Limb (tissue), 2 donors: Measurements from ENCODE around the gene GOLM1.
"Not testable (repeated sequence)": the region's sequence is repeated elsewhere in the genome, so short reads cannot be mapped to it uniquely, and the experiment has no call there.

Source experiments
- DNase-seq, 2 donors: peaks; one replicate each; pipeline ENCODE4 v3.0.0-alpha.2; 2016; ENCODE audit errors: extremely low spot score in 2 of 2

Gene GOLM1

GRCh38 chr9:86098824-86099700, at the start of gene GOLM1:
TSS of gene GOLM1 (minus strand) at chr9:86099558. CDS start at chr9:86079320, 20,238 bp downstream.
- DNase-seq = peak; percentile 47 to 81

GRCh38 chr9:86146671-86147070, 47.3 kb upstream of the GOLM1 start:
- not testable (repeated sequence) for DNase-seq

GRCh38 chr9:86145960-86146359, 46.6 kb upstream of the GOLM1 start:
- DNase-seq = not testable (repeated sequence)

- DNase-seq = no peak
These were observed 43.6 kb upstream of the GOLM1 start for GRCh38 chr9:86142973-86143372.

- no peak for DNase-seq
These were observed 42.5 kb upstream of the GOLM1 start for GRCh38 chr9:86141843-86142242.

- no peak for DNase-seq
These were observed 36.0 kb upstream of the GOLM1 start for GRCh38 chr9:86135371-86135770.

GRCh38 chr9:86134361-86134760, 35.0 kb upstream of the GOLM1 start:
- DNase-seq = no peak

- DNase-seq = no peak
These were observed 29.0 kb upstream of the GOLM1 start for GRCh38 chr9:86128235-86128822.

- DNase-seq = peak; percentile 63 to 72
These were observed 27.9 kb upstream of the GOLM1 start for GRCh38 chr9:86126998-86127972.

GRCh38 chr9:86122311-86122710, 23.0 kb upstream of the GOLM1 start:
- no peak for DNase-seq

- no peak for DNase-seq
These were observed 20.1 kb upstream of the GOLM1 start for GRCh38 chr9:86119457-86119856.

- DNase-seq = no peak
These were observed 17.1 kb upstream of the GOLM1 start for GRCh38 chr9:86116425-86116824.

GRCh38 chr9:86115886-86116285, 16.5 kb upstream of the GOLM1 start:
- DNase-seq = no peak

- no peak for DNase-seq
These were observed 12.7 kb upstream of the GOLM1 start for GRCh38 chr9:86112057-86112456.

- DNase-seq = no peak
These were observed 3.3 kb upstream of the GOLM1 start for GRCh38 chr9:86102626-86103025.

GRCh38 chr9:86099701-86100364, 475 bp upstream of the GOLM1 start:
- peak in 1 of 2 donors; percentile 66 for DNase-seq

- no peak for DNase-seq
These were observed 1.7 kb downstream of the GOLM1 start for GRCh38 chr9:86097510-86098224.

GRCh38 chr9:86096386-86096785, 3.0 kb downstream of the GOLM1 start:
- no peak for DNase-seq

GRCh38 chr9:86093788-86094555, 5.4 kb downstream of the GOLM1 start:
- no peak for DNase-seq

- DNase-seq = no peak
These were observed 7.9 kb downstream of the GOLM1 start for GRCh38 chr9:86091477-86091876.
